Tibial artery (tissue), 4 donors: ENCODE results near the gene SMIM23.

Experiments used
- DNase-seq, 2 donors: peaks; one replicate each; pipeline ENCODE4 v3.0.0-alpha.2; 2019
- H3K27ac ChIP-seq, 2 donors: fragments of 200-600 bp; sonication (generic) in 1 of 2; 1 replicate in 1 of 2; 2 replicates in 1 of 2; pipeline ENCODE4 v1.5.1; 2018 to 2019; ENCODE audit warnings: mild to moderate bottlenecking in 1 of 2
- H3K27me3 ChIP-seq, 2 donors: fragments of 200-600 bp; sonication (generic) in 1 of 2; one replicate each; pipeline versions ENCODE4 v1.5.1 to v1.6.0; 2016 to 2019
- H3K36me3 ChIP-seq, 3 donors: fragments of 200-600 bp; sonication (generic) in 2 of 3; one replicate each; pipeline ENCODE4 v1.5.1; 2016 to 2019; ENCODE audit warnings: mild to moderate bottlenecking in 2 of 3
- H3K4me1 ChIP-seq, 4 donors: fragments of 200-600 bp; sonication (generic) in 2 of 4; 1 replicate in 3 of 4; 2 replicates in 1 of 4; pipeline ENCODE4 v1.5.1; 2016 to 2019
- H3K4me3 ChIP-seq, 2 donors: fragments of 200-600 bp; sonication (generic) in 1 of 2; 1 replicate in 1 of 2; 2 replicates in 1 of 2; pipeline ENCODE4 v1.5.1; 2018 to 2019; ENCODE audit warnings: mild to moderate bottlenecking in 2 of 2
- H3K9me3 ChIP-seq, 3 donors: fragments of 200-600 bp; sonication (generic) in 1 of 3; one replicate each; pipeline ENCODE4 v1.5.1; 2016 to 2019
- intact Hi-C: fragments of 100-400 bp; cut with DNase I; formaldehyde crosslinking; loops from one replicate; pipeline ENCODE4 v1.15.0; 2023; ENCODE audit warnings: low total_unique reads
- TF ChIP-seq, protein P1 (sequence below), 2 experiments: fragments of 200-600 bp in 1 of 2; fragments of 450-650 bp in 1 of 2; IDR thresholded peaks; one replicate each; pipeline ENCODE4 v1.5.1; 2017 to 2019; ENCODE audit warnings: antibody characterized with exemption in 2 of 2, mild to moderate bottlenecking in 1 of 2, moderate library complexity in 1 of 2

The SMIM23 gene

GRCh38 chr5:171838066-171838465 lies 52.4 kb downstream of the SMIM23 start:
- Histone ChIP-seq H3K4me3 (no peak overlapping the region), H3K4me1 (peaks cover 0 to 8% (median 0%) of the 10 kb centered on the region in 4 donors), H3K36me3 (peaks cover 0 to 5% (median 0%) of the 10 kb centered on the region in 3 donors), H3K27ac (no peak overlapping the region), H3K9me3 (no peaks in the 10 kb centered on the region), H3K27me3 (no peaks in the 10 kb centered on the region)
- DNase-seq = peak in 1 of 2 donors; percentile 37
- intact Hi-C loops = no loop called here
- TF ChIP-seq, protein P1, sequence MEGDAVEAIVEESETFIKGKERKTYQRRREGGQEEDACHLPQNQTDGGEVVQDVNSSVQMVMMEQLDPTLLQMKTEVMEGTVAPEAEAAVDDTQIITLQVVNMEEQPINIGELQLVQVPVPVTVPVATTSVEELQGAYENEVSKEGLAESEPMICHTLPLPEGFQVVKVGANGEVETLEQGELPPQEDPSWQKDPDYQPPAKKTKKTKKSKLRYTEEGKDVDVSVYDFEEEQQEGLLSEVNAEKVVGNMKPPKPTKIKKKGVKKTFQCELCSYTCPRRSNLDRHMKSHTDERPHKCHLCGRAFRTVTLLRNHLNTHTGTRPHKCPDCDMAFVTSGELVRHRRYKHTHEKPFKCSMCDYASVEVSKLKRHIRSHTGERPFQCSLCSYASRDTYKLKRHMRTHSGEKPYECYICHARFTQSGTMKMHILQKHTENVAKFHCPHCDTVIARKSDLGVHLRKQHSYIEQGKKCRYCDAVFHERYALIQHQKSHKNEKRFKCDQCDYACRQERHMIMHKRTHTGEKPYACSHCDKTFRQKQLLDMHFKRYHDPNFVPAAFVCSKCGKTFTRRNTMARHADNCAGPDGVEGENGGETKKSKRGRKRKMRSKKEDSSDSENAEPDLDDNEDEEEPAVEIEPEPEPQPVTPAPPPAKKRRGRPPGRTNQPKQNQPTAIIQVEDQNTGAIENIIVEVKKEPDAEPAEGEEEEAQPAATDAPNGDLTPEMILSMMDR (IDR thresholded peaks at IDR 0.05) = no peak

DNA sequence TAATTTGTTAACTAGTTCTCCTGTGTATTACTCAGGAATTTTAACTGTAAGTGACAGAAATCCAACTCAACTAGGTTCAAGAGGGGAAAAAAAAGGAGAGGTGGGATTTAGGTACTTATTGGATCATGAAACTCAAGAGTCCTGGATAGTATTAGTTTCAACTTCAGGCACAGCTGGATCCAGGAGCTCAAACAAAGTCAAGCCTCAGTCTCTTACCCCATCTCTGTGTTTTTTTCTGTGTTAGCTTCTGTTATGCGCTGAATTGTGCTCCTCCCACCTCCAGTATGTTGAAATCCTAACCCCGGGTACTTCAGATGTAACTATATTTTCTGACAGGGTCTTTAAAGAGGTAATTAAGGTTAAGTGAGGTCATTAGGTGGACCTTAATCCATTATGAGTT lies 53.5 kb downstream of the SMIM23 start:
- no peak overlapping the region for H3K4me3 ChIP-seq
- no peaks in the 10 kb centered on the region for H3K9me3 ChIP-seq
- no peak overlapping the region for H3K27ac ChIP-seq
- DNase-seq = peak in 1 of 2 donors; percentile 0
- intact Hi-C loops = no loop called here
- no peaks in the 10 kb centered on the region for H3K36me3 ChIP-seq
- no peaks in the 10 kb centered on the region for H3K27me3 ChIP-seq
- TF ChIP-seq, protein P1 (IDR thresholded peaks at IDR 0.05) = no peak
- peaks cover 0 to 8% (median 0%) of the 10 kb centered on the region in 4 donors for H3K4me1 ChIP-seq

- no peaks in the 10 kb centered on the region for H3K36me3 ChIP-seq
- no peak overlapping the region for H3K4me3 ChIP-seq
- intact Hi-C loops = no loop called here
- no peaks in the 10 kb centered on the region for H3K27me3 ChIP-seq
- TF ChIP-seq, protein P1 (IDR thresholded peaks at IDR 0.05) = no peak
- no peaks in the 10 kb centered on the region for H3K9me3 ChIP-seq
- peaks cover 0 to 8% (median 0%) of the 10 kb centered on the region in 4 donors for H3K4me1 ChIP-seq
- DNase-seq = peak in 1 of 2 donors; percentile 23
- H3K27ac ChIP-seq = no peak overlapping the region
Observed at GRCh38 chr5:171840066-171840465, 54.4 kb downstream of the SMIM23 start.
